BE2C (cell line): ENCODE measurements around the gene DENND4A.
"Not testable (repeated sequence)": the region's sequence is repeated elsewhere in the genome, so short reads cannot be mapped to it uniquely, and the experiment has no call there.

Experiments used
- DNase-seq: peaks from one replicate; pipeline ENCODE4 v3.0.0-alpha.2; 2020
- H3K27me3 ChIP-seq: fragments of 250-450 bp; sonication (Bioruptor Pico); 2 replicates; pipeline ENCODE4 v1.5.1; 2020; ENCODE audit warnings: mild to moderate bottlenecking
- H3K36me3 ChIP-seq: fragments of 250-450 bp; sonication (Bioruptor Pico); 2 replicates; pipeline ENCODE4 v1.5.1; 2020; ENCODE audit warnings: mild to moderate bottlenecking
- H3K4me1 ChIP-seq: fragments of 250-450 bp; sonication (Bioruptor Pico); 2 replicates; pipeline ENCODE4 v1.5.1; 2020
- H3K4me3 ChIP-seq: 2 replicates; pipeline ENCODE4 v1.5.1; 2011; ENCODE audit warnings: low read depth, low read length
- H3K9me3 ChIP-seq: fragments of 250-450 bp; sonication (Bioruptor Pico); 2 replicates; pipeline ENCODE4 v1.5.1; 2020
- CTCF ChIP-seq: IDR thresholded peaks from 2 replicates; pipeline ENCODE4 v1.5.1; 2012; ENCODE audit warnings: mild to moderate bottlenecking, low read depth, low read length

Gene DENND4A

GRCh38 chr15:65743637-65744252 lies 48.3 kb downstream of the DENND4A start:
- H3K4me1 ChIP-seq, result peaks cover 10% of the 10 kb centered on the region
- DNase-seq, result no peak
- no peaks in the 10 kb centered on the region for H3K9me3 ChIP-seq
- peaks cover 1% of the 10 kb centered on the region; the same call in 1 of the 2 replicates for H3K36me3 ChIP-seq
- H3K27me3 ChIP-seq, result no peaks in the 10 kb centered on the region
- TF ChIP-seq CTCF, result no peak
- no peak overlapping the region for H3K4me3 ChIP-seq

GRCh38 chr15:65740148-65740547 lies 51.9 kb downstream of the DENND4A start:
- no peak for TF ChIP-seq CTCF
- H3K9me3 ChIP-seq, result no peaks in the 10 kb centered on the region
- no peak for DNase-seq
- peaks cover 11% of the 10 kb centered on the region for H3K36me3 ChIP-seq
- no peak overlapping the region for H3K4me3 ChIP-seq
- peaks cover 12% of the 10 kb centered on the region for H3K4me1 ChIP-seq
- H3K27me3 ChIP-seq, result no peaks in the 10 kb centered on the region

DNA sequence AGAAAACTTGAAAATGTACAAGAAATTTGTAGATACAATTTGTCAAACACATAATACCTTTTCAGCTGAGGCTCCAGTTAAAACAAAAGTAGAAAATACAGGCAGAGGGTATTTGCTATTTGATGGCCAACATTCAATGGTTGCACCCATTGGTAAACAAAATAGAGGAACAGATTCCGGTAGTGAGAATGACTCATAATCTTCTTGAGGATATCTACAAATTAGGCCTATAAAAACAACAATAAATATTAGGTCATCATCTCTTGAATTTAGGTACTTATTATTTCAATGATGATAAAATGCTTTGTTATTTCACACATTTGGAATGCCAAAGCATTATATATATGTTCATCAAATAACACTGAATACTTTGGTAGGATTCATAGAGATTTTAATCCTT lies 53.4 kb downstream of the DENND4A start:
- no peak for TF ChIP-seq CTCF
- Histone ChIP-seq H3K36me3 (peaks cover 11% of the 10 kb centered on the region), H3K4me1 (peaks cover 3% of the 10 kb centered on the region), H3K4me3 (no peak overlapping the region), H3K27me3 (no peaks in the 10 kb centered on the region), H3K9me3 (no peaks in the 10 kb centered on the region)
- DNase-seq, result no peak

DNA sequence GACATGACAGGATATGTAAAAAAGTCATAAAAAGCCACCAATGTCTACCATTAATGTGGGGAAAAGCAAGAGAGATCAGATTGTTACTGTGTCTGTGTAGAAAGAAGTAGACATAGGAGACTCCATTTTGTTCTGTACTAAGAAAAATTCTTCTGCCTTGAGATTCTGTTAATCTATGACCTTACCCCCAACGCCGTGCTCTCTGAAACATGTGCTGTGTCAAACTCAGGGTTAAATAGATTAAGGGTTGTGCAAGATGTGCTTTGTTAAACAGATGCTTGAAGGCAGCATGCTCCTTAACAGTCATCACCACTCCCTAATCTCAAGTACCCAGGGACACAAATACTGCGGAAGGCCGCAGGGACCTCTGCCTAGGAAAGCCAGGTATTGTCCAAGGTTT lies 58.5 kb downstream of the DENND4A start:
- H3K36me3 ChIP-seq, H3K27me3 ChIP-seq, H3K4me3 ChIP-seq, H3K9me3 ChIP-seq, H3K4me1 ChIP-seq, DNase-seq: not testable (repeated sequence)

DNA sequence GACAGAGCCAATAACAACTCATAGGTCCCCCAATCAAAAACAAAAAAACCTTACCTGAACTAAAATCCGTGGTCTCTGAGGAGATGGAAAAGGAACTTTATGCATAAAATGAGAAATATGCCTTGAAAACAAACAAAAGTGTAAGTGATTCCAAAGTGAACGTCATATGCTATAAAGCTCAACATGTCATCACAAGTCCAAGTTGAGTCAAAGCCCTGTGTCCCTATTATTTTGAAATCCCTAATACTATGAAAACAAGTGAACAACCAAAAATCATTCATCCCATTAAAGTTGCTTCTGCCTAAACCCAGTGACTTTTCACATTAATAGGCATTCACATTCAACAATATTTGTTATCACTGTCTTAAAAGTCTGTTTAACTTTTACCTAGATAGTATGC lies 59.4 kb downstream of the DENND4A start:
- H3K4me1 ChIP-seq, result peaks cover 3% of the 10 kb centered on the region; the same call in 1 of the 2 replicates
- DNase-seq, result no peak
- H3K9me3 ChIP-seq, result no peaks in the 10 kb centered on the region
- no peaks in the 10 kb centered on the region for H3K27me3 ChIP-seq
- TF ChIP-seq CTCF, result no peak
- peaks cover 6% of the 10 kb centered on the region for H3K36me3 ChIP-seq
- no peak overlapping the region for H3K4me3 ChIP-seq

DNA sequence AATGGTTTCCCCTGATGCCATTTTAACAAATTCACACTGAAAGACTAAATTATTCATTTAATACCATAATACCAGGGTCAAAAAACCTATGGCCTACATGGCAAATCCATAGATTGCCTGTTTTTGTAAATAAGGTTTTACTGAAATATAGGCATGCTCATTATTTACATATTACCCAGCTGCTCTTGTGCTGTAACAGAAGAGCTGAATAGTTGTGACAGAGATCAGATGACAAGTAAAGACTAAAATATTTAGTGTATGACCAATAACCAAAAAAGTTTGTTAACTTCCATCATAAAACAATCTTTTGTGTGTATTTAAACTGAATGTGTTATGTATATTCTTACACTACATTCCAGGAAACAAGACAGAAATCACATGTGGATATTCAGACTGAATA lies 60.2 kb downstream of the DENND4A start:
- no peaks in the 10 kb centered on the region for H3K9me3 ChIP-seq
- TF ChIP-seq CTCF, result no peak
- H3K27me3 ChIP-seq, result no peaks in the 10 kb centered on the region
- H3K4me1 ChIP-seq, result peaks cover 3% of the 10 kb centered on the region; the same call in 1 of the 2 replicates
- no peak for DNase-seq
- H3K36me3 ChIP-seq, result peaks cover 3% of the 10 kb centered on the region
- no peak overlapping the region for H3K4me3 ChIP-seq
